ENCODE data around the gene CCDC57.

Gene CCDC57

DNA sequence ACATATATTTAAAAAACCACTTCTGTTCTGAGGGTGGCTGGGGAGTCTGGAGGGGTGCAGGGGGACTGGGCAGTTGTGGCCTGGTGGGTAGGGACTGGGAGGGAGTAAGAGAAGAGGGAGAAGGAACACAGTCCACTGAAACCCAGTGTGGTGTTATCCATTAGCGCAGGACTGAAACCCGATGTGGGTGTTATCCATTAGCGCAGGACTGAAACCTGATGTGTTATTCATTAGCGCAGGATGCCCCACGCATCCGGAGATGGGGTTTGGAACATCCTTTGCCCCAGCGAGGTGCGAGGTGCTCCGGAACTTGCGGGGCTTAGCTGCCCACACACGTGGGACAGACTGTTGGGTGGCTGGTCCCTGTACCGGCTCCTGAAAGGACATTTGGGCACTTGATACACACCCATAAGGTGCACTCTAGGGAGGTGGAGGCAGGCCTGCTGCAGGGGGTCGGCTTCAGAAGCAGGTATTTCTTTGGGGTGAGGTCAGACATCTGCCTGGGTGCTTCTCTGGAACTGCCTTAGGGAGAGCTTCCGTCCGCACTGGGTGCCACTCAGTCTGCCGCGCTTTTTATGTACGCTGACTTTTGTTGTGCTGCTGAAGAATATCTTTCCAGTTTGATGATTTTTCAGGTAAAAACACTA, 94.4 kb downstream of the CCDC57 start:
- no peak for DNase-seq

GRCh38 chr17:82117139-82118090, 95.2 kb downstream of the CCDC57 start:
- no peak for DNase-seq

GRCh38 chr17:82116246-82116645, 96.4 kb downstream of the CCDC57 start:
- no peak for DNase-seq

GRCh38 chr17:82114872-82115271, 97.8 kb downstream of the CCDC57 start:
- no peak for DNase-seq

DNA sequence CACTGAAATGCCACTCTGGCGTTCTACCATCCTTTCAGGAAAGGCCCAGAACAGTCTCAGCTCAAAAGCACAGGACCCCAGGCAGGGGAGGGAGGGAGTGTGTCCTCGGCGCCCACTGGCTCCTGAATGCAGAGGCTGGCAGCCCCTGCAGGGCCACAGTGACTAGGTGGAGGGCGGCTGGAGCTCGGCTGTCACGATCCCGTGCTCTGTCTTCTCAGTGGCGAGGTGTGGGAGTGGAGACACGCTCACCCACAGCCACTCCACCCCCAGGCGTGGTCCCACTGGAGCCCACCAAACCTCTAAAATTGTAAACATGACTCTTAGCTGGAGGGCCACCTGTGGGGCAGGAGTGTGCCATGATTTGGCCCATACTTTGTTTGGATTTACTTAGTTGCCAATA, 98.2 kb downstream of the CCDC57 start:
- DNase-seq, result no peak

GRCh38 chr17:82113941-82114340, 98.7 kb downstream of the CCDC57 start:
- no peak for DNase-seq

GRCh38 chr17:82113422-82113821, 99.2 kb downstream of the CCDC57 start:
- DNase-seq, result no peak

DNA sequence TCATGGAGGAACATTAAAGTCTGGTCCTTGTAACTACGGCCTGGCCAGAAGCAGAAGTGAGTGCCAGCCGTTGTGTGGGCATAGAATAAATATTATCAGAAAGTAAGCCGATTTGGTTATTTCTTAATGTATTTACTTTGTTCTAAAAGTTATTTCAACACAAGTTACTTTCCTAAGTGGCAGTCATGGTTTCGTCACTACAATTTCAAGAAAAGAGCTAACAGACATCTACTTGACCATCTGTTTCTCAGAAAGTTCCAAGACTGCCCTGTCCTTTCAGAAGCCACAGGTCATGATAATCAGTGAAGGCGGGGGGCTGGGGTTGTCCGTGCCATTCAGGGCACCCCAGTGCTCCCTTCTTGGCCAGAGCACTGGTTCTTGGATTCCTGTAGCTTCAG, 99.7 kb downstream of the CCDC57 start:
- no peak for DNase-seq

- no peak for DNase-seq
Observed at GRCh38 chr17:82112181-82112913, 100.3 kb downstream of the CCDC57 start.

DNA sequence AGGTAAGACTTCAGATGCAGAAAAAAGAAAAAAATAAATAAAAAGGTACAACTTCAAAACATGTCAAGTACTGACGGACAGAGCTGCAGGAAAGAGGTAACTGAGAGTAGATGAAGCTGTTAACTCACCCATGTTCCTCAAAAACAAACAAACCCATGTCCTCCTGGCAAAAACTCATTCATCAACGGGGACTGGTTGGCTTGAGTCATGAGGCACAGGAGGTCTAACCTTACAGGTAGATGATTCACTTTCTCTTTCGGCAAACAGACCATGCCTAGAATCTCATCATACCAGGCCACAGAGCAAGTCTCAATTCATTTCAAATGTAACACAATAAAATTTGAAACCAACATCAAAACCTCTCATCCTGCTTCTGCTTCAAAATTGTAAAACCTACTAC, 102.3 kb downstream of the CCDC57 start:
- DNase-seq, result no peak

DNA sequence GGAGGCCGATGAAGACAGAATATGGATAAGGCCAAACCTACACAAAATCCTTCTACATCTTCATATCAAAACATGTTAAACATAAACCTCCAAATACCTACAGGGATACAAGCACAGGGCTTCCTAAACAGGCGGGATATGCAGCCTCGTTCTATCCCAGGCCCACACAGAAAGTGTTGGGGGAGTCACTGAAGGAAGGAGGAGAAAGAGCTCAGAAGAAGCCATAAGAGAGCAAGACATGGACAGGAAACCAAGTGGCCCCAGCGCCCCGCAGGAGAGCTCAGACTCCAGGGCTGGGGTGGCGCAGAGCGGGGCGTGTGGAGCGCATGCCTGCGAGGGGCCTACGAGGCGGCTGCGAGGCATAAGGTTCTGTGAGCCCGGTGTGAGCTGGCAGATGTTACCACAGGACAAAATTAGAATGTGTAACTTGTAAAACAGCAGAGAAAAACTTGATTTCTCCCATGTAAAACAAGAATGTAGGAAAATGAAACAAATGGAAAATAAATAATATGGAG, 103.6 kb downstream of the CCDC57 start:
- DNase-seq, result no peak

DNA sequence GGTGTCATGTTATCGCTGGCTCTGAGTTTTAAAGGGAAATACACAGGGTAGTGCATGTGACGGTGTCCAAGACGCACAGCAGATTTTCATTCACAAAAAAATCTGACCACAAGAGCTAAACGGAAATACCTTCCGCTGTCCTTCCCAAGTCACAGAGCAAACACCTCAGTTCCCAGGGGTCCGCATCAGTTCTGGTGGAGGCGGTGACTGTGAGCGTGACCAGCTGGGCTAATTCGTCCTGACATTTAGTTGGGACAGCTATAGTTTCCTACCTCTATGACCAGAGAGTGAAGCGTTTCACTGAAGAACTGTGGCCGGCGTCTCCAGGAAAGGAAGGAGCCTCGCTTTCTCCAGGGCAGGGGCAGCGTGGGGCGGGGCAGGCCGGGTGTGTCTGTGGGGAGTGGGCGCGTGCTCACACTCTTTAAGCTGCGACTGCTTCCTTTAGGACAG, 104.1 kb downstream of the CCDC57 start:
- no peak for DNase-seq

- no peak for DNase-seq
Observed at GRCh38 chr17:82108038-82108437, 104.6 kb downstream of the CCDC57 start.

DNA sequence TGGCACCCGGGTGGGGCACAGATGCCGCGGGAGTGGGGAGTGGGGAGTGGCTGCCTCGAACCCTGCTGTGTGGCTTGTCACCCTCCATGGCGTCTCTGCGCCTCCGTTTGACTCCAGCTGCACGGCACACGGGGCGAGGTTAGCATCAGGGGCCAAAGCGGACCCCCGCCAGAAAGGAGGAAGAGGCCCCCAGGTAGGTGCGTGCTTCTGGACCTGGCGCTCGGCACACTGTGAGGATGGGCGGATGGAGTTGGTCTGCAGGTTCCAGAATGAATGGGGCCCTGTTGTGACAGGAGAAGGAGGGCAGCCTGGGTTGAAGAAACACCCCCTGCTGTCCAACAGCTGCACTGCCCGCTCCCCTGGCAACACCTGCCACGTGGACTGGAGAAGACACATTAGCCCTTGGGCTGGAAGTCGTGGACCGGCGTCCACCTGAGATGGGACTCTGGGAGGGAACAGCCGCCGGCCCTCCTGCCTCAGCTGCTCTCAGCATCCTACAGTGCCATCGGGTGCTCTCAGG, 105.2 kb downstream of the CCDC57 start:
- DNase-seq, result peak in 1 of 2 donors; percentile 29

- DNase-seq, result no peak
Observed at GRCh38 chr17:82106688-82107305, 105.8 kb downstream of the CCDC57 start.

DNA sequence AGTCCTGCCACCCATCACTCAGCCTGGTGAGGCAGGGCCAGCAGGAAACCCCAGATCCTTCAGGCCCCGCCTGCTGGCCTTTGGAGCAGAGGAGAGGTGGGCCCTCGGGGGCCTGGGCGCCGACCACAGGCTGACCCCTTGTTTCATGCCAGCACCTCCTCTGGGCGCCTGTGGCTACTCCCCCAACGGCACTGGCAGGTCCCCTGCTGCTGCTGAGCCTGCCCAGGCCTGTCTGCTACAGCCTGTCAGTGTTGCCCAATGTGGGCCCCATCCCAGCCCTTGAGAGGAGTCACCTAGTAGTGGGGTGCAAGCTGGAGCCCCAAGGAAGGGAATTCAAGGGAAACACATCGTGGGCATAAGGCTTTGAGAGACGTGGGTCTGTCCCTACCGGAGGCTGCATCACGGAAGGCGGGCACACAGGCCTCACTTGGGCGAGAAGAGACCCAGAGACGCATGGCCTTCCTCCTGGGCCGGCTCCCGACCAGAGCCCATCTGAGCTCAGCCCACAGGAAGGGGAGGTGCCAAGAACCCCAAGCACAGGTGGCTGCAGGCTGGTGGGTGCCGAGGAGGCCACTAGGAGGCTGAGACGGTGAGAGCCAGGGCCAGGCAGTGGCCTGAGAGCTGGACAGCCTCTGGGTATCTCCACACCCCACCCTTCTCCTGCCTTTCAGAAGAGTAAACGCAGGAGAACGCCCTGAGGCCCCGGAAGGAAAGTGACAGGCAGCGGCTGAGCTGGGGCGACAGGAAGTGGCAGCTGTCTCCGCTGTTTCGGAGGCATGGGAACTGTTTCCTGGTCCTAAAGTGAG, 106.6 kb downstream of the CCDC57 start:
- peak; percentile 69 to 77 for DNase-seq

GRCh38 chr17:82105417-82105881, 107.2 kb downstream of the CCDC57 start:
- DNase-seq, result peak in 1 of 2 donors; percentile 7

- DNase-seq, result no peak
Observed at GRCh38 chr17:82104797-82105416, 107.7 kb downstream of the CCDC57 start.

DNA sequence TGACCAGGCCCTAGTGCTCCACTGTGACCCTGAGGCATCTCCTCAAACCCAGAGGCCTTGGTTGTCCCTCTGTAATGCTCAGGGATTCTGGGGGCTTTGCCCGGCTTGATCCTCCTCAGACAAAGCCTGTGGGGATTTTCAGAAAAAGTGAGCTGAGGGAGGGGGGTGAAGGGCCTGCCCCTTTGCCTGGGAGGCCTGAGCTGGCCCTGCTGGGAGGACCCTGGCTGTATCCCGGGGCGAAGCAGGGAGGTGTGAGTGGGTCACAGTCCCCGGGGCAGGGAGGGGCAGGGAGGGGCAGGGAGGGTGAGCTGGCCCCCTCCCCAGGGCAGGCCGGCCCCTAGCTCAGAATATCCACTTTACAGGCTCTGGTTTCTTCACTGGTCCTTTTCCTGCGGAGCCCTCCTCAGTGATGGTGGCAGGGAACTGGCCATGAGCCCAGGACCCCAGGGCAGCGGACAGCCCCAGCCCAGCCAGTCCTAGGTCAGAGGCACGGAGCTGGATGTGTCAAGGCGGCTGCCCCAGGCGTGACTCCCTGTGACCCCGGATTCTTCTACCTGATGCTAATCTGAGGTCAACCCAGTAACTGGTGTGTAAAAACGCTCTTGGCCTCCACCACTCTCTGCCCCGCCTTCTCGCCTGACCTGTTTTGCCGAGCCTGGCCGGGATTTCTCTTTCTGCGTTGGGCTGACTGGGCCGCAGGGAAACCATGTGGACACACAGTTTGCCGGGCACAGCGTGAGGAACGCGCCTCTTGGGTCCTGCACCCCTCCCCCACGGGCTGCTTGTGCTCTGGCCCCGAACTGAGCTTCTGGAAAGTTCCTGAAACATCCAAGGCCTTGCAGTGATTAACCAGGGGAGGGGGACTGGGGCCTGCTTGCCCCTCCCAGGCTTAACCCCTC, 108.8 kb downstream of the CCDC57 start:
- peak in 1 of 2 donors; percentile 9 for DNase-seq

All from stimulated activated CD4-positive, alpha-beta T cell treated with anti-CD3 and anti-CD28 coated beads, Interleukin-2, amount 100 ng/mL, for 24 hours (primary cell).